Stimulated activated CD4-positive, alpha-beta T cell treated with anti-CD3 and anti-CD28 coated beads, Interleukin-4, amount 100 ng/mL, for 1 hour (primary cell): ENCODE measurements around the gene PUSL1.
A peak's percentile ranks its signal among the peaks of the same experiment; 100 is the strongest.

ENCODE experiments used
- DNase-seq: peaks from one replicate; pipeline ENCODE4 v3.0.0-alpha.2; 2020

PUSL1 gene

DNA sequence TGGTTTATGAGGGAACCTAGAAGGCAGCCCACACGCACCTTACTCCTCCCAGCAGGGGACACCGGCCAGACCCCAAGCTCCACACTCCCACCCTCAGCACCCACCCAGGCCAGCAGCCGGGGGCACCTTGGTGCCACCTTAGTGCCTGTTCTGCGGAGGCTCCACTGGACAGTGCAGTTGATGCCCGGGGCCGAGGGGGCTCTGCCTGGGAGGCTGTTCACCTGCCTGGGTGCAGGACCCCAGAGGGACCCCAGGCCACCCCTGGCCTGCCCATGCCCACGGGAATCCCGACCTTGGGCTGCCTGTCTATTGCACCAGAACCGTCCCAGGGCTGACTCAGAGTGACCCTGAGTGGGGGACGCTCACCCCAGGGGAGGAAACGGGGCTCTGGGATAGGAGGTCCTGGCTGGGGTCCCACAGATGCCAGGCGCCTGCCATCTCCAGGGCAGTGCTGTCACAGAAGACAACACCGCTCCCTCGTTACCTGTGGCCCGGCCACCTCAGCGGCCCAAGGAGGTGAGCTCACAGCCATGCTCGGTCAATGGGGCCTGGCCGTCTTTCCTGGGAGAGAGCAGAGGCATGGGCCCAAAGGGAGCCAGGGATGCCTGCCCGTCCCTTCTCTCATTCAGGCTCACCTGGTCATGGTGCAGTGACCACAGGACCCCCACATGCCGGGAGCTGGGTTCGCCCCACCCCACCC is 27.5 kb upstream of the PUSL1 start:
- DNase-seq, result no peak

DNA sequence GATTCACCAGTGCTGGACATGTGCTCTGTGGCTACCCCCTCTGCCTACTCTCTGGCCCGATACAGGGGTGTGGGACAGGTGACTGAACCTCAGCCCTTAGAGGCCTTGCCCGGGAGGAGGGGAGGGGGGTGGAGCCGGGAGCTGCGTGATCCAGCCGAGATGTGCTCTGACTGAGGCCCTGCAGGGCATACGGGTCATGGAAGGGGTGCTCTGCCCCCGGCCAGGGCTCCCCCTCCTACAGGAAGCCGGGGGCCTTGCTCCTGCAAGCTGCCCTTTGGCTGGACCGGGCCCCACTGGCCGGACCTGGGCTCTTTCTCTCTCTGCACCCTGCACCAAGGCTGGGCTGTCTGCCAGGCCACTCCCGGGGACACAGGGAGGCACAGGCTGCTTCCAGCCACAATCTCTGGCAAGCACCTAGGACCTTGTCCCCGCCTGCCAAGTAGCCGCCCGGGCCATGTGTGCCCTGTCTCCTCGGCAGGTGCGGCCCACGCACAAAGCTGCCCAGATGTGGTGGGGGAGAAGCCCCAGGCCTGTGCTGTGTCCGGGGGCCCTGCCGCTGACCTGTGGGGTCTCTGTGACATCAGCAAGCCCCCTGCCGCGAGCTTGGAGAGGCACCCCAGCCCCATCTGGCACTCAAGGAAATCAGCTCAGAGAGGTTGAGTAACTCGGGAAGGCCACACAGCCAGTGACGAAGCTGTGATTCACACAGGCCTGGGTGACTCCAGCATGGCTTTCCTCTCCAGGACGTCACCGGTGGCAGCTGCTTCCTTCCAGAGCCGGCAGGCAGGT is 26.7 kb upstream of the PUSL1 start:
- DNase-seq, result no peak

DNA sequence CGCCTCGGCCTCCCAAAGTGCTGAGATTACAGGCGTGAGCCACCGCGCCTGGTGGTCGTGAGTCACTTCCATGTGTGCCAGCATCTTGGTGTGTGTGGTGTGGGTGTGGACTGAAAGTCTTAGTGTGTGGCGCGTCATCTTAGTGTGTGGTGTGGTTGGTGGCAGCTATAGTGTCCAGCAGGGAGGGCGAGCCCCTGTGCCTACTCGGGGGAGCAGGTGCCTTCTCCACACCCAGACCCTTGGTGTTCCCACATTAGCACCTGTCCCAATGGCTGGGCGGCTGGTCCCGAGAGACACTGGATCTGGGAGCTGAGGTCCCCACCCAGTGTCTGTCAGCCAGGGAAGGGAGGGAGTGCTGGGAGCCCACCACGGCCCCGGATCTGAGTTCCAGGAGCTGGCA is 25.4 kb upstream of the PUSL1 start:
- no peak for DNase-seq

DNA sequence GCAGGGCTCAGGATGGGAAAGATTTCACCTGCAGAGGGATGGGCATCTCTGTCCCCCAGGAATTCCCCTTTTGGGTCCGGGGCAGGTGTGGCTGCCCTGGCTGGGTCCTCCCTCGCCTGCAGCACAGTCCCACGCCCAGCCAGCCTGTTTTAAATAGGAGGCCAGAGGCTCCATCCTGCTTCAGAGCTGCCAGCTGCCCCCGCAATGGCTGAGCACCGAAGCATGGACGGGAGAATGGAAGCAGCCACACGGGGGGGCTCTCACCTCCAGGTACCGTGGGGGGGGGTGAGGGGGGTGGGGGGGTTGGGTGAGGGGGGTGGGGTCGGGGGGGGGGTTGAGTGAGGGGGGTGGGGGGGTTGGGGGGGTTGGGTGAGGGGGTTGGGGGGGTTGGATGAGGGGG is 24.6 kb upstream of the PUSL1 start:
- no peak for DNase-seq

DNA sequence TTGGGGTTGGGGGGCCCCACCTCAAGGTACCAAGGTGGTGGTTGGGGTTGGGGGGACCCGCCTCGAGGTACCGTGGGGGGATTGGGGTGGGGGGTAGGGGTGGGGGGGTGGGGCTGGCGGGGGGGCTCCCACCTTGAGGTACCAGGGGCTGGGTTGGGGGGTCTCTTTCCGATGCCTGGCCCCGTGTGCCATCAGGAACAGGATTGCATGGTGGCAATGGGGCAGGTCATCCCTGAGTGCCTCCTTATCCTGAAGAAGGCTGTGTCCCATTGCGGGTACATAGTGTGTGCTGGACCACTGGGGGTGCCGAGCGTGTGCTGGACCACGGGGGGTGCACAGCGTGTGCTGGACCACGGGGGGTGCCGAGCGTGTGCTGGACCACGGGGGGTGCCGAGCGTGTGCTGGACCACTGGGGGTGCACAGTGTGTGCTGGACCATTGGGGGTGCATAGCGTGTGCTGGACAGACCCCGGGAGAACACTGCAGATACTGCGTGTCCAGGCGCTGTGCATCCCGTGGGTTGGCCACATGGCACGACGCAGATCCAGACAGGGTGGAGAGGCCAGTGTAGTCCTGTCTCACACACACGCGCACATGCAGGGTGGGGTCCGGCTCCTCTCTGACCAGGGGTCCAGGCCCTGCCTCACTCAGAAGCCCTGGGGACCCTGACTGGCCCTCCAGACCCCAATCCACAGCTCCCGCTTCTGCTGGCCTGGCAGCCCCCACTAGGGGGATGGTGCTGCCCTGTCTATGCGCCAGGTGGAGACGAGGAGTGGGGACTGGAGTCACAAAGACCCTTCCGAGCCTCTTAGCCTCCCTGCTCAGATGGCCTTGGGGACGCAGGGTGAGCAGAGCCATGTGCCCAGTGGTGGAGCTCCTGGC is 23.9 kb upstream of the PUSL1 start:
- no peak for DNase-seq

DNA sequence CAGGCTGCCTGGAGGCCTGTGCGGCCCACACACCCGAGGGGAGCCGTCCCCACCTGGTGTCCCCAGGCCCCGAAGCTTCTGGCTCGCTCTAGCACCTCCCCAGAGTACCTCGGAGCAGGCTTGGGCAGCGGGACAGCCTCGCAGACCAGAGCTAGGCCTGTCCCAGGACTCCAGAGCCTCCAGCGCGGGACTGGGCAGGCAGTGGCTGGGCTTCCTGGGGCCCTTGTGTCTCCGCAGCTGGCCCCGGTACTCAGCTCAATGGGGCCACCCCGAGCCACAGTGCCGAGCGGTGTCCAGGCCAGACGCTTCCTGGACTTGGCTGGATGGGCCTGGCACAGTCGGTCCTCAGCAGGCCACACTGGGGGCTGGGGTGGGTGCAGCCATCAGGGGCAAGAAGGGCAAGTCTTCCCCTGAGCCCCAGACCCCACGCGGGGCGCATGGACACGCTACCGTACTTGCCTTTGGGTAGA is 23.3 kb upstream of the PUSL1 start:
- no peak for DNase-seq

DNA sequence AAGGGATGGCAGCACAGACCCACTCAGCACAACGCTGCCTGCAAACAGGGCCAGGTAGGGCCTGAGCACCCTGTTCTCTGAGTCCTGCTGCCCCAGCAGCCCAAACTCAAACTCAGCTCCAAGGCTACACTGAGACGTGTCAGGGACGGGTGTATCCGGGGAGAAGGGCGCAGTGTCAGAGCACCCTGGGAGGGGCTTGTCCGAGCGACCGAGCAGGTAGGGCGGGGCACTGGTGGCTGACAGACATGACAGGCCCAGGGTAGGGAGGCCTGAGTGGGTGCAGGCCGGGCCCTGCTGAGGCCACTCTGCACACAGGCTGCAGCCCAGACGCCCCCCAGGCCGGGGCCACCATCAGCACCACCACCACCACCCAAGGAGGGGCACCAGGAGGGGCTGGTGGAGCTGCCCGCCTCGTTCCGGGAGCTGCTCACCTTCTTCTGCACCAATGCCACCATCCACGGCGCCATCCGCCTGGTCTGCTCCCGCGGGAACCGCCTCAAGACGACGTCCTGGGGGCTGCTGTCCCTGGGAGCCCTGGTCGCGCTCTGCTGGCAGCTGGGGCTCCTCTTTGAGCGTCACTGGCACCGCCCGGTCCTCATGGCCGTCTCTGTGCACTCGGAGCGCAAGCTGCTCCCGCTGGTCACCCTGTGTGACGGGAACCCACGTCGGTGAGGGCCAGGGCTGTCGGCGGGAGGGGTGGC is 22.6 kb upstream of the PUSL1 start:
- DNase-seq, result no peak

DNA sequence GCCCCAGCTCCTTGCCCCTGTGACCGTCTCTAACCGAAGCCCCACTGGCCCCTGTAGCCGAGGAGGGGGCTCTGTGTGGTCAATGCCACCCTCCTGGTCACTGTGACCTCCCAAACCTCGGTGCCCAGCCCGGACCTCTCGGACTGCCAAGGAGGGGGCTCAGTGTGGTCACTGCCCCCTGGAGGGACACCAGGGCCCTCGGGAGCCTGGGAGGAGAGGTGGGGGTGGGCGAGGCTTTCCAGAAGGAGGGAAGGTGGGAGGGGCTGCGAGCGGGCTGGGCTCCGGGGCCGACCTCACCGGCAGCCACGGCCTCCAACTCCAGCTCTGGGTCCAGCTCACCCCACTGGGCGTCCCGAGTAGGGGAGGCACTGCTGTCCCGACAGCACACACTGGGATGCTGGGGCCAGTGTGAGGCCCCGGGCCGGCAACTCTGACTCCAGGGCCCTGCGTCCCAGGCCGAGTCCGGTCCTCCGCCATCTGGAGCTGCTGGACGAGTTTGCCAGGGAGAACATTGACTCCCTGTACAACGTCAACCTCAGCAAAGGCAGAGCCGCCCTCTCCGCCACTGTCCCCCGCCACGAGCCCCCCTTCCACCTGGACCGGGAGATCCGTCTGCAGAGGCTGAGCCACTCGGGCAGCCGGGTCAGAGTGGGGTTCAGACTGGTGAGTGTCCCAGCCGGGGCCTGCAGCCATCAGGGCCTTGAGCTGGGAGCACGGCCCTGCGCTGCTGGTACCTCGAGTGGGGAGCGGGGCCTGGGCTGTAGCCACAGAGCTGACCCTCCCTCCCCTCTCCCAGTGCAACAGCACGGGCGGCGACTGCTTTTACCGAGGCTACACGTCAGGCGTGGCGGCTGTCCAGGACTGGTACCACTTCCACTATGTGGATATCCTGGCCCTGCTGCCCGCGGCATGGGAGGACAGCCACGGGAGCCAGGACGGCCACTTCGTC is 21.8 kb upstream of the PUSL1 start:
- no peak for DNase-seq

DNA sequence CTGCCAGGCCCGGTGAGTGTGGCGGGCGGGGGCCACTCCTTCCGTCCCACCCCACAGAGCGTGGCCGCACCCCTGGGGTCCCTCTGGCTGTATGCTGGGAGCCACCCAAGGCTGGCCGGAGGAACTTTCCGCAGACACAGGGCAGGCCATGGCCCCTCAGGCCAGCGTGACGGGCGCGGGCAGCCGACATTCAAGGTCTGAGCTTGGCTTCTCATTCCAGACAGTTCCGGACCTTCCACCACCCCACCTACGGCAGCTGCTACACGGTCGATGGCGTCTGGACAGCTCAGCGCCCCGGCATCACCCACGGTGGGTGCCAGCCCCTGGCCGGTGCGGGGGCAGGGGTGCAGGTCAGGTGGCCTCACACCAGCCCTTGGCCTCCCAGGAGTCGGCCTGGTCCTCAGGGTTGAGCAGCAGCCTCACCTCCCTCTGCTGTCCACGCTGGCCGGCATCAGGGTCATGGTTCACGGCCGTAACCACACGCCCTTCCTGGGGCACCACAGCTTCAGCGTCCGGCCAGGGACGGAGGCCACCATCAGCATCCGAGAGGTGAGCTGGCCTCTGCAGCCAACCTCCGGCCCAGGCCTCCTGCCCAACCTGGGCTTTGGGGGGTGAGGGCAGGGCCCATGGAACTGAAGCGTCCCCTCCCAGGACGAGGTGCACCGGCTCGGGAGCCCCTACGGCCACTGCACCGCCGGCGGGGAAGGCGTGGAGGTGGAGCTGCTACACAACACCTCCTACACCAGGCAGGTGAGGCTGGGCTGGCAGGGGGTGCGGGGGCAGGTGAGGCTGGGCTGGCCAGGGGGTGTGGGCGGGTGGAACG is 20.9 kb upstream of the PUSL1 start:
- DNase-seq, result no peak

DNA sequence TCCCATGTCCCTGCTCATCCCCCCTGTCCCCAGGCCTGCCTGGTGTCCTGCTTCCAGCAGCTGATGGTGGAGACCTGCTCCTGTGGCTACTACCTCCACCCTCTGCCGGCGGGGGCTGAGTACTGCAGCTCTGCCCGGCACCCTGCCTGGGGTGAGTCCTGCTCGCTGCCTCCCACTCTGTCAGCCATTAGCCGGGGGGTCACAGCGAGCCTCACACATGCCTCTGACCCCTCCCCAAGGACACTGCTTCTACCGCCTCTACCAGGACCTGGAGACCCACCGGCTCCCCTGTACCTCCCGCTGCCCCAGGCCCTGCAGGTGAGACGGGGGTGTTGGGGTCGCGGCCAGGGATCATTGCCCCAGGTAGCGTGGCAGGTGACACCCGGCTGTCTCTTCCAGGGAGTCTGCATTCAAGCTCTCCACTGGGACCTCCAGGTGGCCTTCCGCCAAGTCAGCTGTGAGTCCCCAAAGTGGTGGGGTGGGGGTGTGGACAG is 18.1 kb upstream of the PUSL1 start:
- peak; percentile 75 for DNase-seq

DNA sequence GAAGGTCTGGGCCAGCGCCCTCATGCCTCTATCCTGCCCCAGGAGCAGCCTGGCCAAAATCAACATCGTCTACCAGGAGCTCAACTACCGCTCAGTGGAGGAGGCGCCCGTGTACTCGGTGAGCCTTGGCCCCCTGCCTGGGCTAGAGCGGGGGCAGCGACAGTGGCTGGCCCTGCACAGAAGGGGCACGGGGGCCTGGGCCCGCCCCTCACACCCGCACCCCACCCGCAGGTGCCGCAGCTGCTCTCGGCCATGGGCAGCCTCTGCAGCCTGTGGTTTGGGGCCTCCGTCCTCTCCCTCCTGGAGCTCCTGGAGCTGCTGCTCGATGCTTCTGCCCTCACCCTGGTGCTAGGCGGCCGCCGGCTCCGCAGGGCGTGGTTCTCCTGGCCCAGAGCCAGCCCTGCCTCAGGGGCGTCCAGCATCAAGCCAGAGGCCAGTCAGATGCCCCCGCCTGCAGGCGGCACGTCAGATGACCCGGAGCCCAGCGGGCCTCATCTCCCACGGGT is 17.3 kb upstream of the PUSL1 start:
- no peak for DNase-seq

DNA sequence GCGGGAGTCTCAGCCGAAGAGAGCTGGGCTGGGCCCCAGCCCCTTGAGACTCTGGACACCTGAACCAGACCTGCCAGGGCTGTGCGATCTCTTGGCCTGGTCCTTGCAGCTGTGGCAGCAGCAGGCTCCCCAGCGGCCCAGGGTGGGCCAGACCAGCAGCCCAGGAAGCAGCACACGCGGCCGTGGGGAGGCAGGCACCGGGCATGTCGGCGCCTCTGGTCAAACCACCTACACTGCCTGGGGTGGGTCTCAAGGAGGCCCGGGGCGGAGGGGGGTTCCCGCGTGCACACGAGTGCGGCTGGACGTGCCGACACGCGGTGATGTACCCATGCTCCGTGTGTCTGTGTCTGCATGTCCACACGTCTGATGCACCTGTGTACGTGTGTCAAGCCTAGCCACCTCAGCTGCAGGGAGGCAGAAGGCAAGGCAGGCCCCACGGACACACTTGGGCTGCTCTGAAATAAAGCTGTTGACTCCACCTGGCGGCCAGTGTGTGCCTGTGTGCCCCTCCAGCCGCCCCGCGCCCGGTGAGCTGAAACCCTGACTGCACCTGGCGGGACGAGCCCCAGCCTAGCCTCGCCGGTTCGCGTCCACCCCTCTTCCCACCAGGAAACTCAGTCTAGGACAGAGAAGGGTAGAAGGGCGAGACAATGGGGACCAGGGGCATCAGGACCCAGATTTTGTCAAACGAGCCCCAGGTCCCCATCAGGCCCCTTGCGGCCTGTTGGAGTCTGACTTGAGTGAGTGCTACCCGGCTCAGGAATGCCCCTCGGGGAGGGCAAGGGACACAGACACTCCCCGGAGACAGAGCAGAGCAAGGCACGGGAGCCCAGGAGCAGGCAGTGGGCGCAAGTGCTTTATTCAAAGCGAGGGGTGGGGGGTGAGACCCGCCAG is 16.6 kb upstream of the PUSL1 start:
- peak; percentile 73 for DNase-seq

DNA sequence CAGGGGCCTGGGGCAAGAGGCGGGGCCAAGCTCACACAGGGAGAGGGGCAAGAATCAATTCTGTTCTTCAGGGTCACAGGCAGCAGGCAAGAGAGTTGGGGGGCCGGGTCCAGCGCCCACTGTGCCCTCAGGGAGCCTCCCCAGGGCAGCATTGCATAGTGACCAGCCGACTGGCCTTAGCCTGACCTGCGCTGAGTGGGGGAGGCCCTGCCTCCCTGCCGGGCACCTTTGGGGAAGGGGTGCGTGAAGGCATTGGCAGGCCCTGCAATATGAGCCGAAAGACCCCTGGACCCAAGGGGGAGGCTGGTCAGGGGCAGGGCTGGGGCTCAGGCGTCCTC is 16.0 kb upstream of the PUSL1 start:
- no peak for DNase-seq

DNA sequence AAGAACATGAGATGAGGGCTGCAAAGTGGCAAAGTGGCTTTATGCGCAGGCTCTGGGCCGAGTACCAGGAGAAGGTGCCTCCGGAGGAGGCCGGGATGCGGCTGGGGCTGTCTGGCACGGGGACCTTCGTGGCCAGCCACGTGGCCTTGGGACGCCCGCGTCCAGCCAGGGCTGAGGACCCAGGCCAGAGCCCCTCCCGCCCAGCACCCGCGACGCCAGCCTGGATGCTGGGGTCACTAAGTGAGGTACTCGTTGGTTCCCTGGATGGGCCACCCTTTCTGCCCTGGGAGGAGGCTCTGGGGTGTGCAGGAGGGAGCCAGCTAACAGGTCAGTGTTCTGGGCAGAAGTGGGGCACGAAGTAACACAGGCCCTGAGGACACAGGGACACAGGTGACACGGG is 15.5 kb upstream of the PUSL1 start:
- no peak for DNase-seq

DNA sequence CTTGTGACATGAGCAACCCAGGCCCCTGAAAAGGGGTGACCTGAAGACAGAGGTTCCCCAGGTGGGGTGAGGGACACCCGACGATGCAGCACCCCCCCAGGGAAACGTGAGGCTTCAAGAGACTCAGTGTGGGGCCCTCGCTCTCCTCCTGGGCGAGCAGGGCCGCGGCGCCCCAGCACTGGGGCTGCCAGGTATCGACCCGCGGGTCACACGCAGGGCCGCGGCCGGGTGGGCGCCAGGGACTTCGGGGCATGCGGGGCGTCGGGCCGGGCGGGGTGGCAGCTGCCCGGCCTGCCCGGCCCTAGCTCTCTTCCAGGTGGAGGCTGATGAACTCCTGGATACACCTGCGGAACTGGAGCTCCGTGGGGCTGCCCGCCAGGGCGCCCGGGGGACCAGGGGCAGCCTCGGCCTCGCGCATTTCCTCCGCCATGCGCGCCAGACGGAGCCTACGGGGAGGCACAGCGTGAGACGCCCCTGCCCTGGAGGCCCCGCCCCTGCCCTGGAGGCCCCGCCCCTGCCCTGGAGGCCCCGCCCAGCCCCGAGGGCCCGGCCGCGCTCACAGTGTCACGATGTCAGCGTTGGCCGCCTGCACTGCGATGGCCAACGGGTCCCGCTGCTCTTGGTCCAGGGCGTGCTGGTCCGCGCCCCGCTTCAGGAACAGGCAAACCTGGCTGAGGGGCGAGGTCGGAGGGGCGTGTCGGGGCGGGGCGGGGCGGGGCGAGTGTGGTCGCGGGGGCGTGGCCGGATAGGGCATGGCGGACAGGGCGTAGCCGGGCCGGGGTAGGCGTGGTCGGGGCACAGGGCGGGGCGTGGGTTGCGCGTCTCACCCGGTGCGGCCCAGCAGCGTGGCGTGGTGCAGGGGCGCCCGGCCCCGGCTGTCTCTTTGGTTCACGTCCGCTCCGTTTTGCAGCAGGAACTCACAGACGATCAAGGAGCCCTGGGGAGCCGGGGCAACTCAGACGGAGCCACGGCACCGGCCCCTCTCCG is 14.8 kb upstream of the PUSL1 start:
- DNase-seq, result no peak

DNA sequence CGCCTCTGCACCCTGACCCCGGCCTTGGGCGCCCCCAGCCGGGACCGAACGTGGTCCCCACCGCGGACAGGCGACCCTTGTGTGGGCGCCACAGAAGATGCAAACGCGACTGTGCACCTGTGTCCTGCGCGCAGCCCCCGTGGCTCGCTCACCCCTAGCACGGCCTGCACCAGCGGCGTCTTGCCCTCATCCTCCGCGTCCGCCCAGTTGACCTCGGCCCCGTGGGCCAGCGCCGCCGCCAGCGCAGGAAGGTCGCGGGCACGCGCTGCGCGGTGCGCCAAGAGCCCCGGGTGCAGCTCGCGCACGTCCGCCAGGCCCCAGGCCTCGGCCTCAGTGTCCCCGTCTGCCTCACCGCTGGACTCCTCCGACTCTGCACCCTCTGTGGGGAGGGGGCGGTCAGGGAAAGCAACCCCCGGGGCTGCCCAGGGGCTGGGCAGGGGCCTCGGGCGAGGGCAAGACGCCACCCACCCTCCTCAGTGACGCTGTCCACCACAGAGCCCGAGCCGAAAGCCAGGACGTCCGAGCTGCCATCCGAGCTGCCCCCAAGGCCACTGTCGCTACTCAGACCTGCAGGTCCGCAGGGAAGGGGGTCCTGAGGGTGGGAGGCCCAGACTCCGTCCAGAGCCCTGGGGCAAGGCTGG is 14.0 kb upstream of the PUSL1 start:
- DNase-seq, result no peak

DNA sequence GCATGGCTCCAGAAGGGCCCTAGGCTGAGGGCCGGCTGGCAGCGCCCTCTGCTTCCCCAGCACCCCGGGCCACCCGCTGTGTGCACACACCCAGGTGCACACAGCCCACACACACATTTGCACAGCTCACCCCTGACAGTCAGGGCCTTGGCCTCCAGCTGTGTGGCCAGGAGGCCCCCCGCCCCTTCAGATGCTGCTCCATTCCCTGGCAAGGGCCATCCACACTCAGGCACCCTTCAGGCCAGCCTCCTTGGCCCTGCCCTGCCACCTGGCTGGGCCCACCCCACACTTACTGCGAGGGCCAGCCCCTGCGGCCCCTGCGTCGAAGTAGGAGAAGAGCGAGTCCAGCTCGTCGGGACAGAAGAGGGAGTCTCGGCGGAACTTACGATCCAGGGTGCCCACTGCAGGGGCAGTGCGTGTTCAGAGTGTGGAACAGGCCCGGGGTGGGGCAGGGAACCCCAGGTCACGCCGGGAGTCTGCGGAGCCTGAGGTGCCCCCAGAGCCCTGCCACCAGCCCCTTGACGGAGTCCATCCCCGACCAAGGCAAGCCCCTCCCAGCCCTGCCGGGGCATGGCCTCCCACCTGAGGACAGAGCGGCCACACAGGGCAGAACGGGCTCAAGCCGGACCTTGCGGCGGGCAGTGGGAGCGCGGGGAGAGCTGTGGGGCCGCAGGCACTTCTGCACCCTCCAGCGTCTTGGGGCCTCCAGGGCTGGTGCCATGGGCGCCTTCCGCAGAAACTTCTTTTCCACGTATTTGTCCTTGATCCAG is 13.1 kb upstream of the PUSL1 start:
- no peak for DNase-seq
